ENCODE results near the gene LAMC3. TPM values are rescaled to one million over a fixed set of nuclear protein-coding genes. Genes with fewer than 3 reads are reported as not detected.
A peak's percentile ranks its signal among the peaks of the same experiment; 100 is the strongest.

Gene LAMC3
- total RNA-seq, 1 donor, result not detected

- DNase-seq (ENCODE audit: low read depth), result no peak
- H3K4me3 ChIP-seq (ENCODE audit: low read depth, low read length), result no peak overlapping the region
- no peak for TF ChIP-seq CTCF (IDR thresholded peaks at IDR 0.05; ENCODE audit: insufficient read depth, low read length)
These were observed 85.0 kb downstream of the LAMC3 start for GRCh38 chr9:131094015-131094414.

GRCh38 chr9:131094622-131095021 lies 85.6 kb downstream of the LAMC3 start:
- TF ChIP-seq CTCF (IDR thresholded peaks at IDR 0.05; ENCODE audit: insufficient read depth, low read length), result no peak
- no peak overlapping the region for H3K4me3 ChIP-seq (ENCODE audit: low read depth, low read length)

DNA sequence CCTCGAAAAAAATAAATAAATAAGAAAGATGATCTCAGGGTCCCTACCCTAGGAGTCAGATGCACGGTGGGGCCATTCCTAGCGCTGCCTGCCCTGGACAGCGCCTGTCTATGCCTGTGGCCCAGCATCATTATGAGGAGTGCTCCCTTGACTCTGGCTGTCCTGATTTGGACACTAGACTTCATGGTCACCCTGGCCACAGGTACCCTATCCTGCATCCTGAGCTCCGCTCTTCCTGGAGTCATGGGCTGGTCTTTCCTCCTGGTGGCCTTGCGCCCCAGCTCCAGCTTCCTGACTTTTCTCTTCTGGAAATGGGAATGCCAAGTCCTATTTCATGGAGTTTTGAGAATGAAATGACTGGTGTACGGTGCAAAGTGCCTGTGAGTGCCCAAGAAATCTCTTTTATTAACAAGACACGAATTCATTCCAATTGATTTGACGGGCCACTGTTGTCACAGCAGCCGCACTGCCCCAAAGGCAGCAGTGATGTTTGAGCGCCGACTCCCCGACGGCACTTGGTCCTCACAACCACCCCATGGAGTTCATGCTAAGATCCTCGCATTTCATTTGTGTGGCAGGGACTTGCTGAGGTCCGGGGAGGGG lies 86.8 kb downstream of the LAMC3 start:
- no peak for TF ChIP-seq CTCF (IDR thresholded peaks at IDR 0.05; ENCODE audit: insufficient read depth, low read length)
- DNase-seq (ENCODE audit: low read depth), result no peak
- H3K4me3 ChIP-seq (ENCODE audit: low read depth, low read length), result peak overlapping the region; percentile 42

More at GRCh38 chr9:131094622-131095021, 85.6 kb downstream of the LAMC3 start:
- DNase-seq (ENCODE audit: low read depth), result peak; percentile 68

GRCh38 chr9:131096269-131097125 lies 87.5 kb downstream of the LAMC3 start, which contains the start of gene AIF1L:
AIF1L (plus strand) TSS chr9:131096531; CDS start chr9:131096630, 99 bp downstream.
- no peak for DNase-seq (ENCODE audit: low read depth)
- H3K4me3 ChIP-seq (ENCODE audit: low read depth, low read length), result peak within 1 kb of the TSS; percentile 53
- peak; percentile 36 for TF ChIP-seq CTCF (IDR thresholded peaks at IDR 0.05; ENCODE audit: insufficient read depth, low read length)

DNA sequence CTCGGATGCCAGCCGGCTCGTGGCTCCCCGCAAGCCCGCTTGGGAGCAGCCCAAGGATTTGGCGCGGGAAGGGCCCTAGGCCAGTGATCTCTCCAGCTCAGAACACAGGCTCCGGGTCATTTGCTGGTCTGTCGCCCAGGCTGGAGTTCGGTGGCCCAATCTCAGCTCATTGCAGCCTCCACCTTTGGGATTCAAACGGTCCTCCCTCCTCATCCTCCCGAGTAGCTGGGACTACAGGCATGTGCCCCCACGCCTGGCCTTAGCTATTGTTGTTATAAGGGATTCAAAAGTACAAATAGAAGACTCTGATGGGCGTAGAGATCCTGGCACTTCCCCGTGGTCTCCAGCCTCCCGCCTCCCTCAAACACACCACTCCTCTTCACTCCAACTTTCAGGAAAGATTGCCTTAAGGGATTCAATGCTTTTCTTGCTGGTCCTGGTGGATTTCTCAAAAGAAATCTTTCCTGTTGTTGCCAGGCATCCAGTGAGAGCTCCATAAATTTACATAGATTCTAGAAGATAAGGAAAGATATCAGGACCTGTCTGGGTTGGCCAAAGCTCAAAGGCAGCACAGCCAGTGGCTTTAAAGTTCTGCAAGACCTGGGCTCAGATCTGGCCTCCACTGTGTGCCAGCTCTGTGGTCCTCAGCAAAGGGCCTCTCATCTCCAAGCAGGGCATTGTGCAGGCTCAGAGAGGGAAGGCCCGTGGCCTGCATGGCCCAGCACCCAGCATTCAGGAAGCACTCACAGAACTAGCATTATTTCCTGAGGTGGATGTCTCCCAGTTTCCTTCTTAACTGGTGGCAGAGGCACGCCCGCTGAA lies 88.4 kb downstream of the LAMC3 start:
- H3K4me3 ChIP-seq (ENCODE audit: low read depth, low read length), result no peak overlapping the region
- DNase-seq (ENCODE audit: low read depth), result no peak
- TF ChIP-seq CTCF (IDR thresholded peaks at IDR 0.05; ENCODE audit: insufficient read depth, low read length), result no peak

DNA sequence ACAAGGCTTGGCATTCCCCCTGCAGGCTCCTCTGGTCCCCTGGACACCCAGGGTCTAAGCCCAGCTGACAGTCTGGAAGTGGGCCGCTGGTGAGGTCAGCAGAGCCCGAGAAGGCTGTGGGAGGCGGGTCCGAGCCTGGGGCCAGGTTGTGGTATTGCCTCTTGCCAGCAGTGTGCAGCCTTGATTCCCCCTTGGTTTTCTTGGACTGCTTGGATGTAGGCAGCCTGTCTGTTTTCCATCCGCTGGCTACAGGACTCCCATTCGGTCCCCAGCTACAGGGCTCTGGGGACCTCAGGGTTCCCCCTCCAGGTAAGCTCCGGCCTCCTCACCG lies 88.9 kb downstream of the LAMC3 start:
- no peak for DNase-seq (ENCODE audit: low read depth)
- no peak for TF ChIP-seq CTCF (IDR thresholded peaks at IDR 0.05; ENCODE audit: insufficient read depth, low read length)
- no peak overlapping the region for H3K4me3 ChIP-seq (ENCODE audit: low read depth, low read length)
